Measurements from ENCODE around the gene NAALADL2. TPM values are rescaled to one million over a fixed set of nuclear protein-coding genes. Genes with fewer than 3 reads are reported as not detected.
A peak's percentile ranks its signal among the peaks of the same experiment; 100 is the strongest.
"Not testable (repeated sequence)": the region's sequence is repeated elsewhere in the genome, so short reads cannot be mapped to it uniquely, and the experiment has no call there.

Gene NAALADL2
- total RNA-seq, 1 experiment from 2014 or later, result 4.7 TPM

DNA sequence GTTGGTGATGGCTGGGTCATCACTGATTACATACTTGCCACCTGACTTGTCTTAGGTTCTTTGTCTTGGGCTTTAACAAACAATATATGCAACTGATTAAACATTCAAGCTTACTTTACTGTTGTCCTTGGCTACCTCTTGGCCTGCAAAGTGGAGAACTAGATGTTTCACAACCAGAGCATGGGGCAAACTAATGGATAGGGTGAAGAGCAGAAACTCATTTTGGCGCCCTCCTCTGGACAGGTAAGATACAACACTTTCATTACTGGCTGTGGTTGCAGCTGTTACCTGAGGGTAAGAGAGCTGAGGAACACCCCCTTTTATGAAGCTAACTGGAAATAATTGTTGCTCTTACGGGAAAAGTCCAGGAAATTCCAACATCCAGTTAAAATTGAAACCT is 262.1 kb downstream of the NAALADL2 start:
- Histone ChIP-seq H3K4me3 (no peak overlapping the region), H3K36me3 (no peaks in the 10 kb centered on the region), H3K27ac (no peak overlapping the region), H3K27me3 (replicated peaks) (no peaks in the 10 kb centered on the region), H3K9me3 (replicated peaks) (no peaks in the 10 kb centered on the region), H3K4me1 (replicated peaks) (no peaks in the 10 kb centered on the region)
- no peak for DNase-seq (ENCODE audit: low read depth in 1 of 2, low spot score in 2 of 2)

DNA sequence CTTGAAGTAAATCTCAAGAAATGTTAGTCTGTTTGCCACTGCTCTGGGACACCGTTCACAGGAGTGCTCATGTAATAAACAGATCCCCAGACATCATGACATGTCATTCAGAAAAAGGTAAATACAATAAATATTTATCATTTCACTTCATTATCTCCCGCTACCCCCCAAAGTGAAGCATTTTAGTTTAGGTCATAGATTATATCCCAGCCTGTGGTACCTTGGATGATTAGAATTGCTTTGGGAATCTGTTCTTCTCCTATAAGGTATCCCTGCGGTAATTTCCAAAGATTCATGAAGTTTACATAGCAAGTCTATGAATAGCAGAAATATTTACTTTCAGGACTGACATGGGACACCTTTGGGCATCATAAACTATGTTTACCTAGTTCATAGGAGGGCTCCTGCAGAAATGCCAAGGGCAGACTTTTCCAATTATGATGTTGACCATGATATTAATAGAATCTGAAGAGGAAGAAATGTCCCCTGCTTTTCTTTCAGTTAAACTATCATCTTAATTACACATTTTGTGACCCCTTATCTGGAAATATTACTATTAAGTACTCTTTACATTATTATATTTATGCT is 268.0 kb downstream of the NAALADL2 start:
- H3K27me3 ChIP-seq (replicated peaks), result no peaks in the 10 kb centered on the region
- no peaks in the 10 kb centered on the region for H3K9me3 ChIP-seq (replicated peaks)
- 0 out of 2 replicates have a peak, but pooled peaks cover 5% of the 10 kb centered on the region for H3K4me1 ChIP-seq (replicated peaks)
- no peaks in the 10 kb centered on the region for H3K36me3 ChIP-seq
- H3K27ac ChIP-seq, result no peak overlapping the region
- no peak overlapping the region for H3K4me3 ChIP-seq
- DNase-seq (ENCODE audit: low read depth in 1 of 2, low spot score in 2 of 2), result no peak

GRCh38 chr3:175129126-175129525 is 270.0 kb downstream of the NAALADL2 start:
- H3K4me1 ChIP-seq (replicated peaks), result 0 out of 2 replicates have a peak, but pooled peaks cover 5% of the 10 kb centered on the region
- no peak overlapping the region for H3K4me3 ChIP-seq
- H3K27ac ChIP-seq, result no peak overlapping the region
- no peaks in the 10 kb centered on the region for H3K9me3 ChIP-seq (replicated peaks)
- no peaks in the 10 kb centered on the region for H3K36me3 ChIP-seq
- peak in 1 of 2 experiments; percentile 12 for DNase-seq (ENCODE audit: low read depth in 1 of 2, low spot score in 2 of 2)
- no peaks in the 10 kb centered on the region for H3K27me3 ChIP-seq (replicated peaks)

DNA sequence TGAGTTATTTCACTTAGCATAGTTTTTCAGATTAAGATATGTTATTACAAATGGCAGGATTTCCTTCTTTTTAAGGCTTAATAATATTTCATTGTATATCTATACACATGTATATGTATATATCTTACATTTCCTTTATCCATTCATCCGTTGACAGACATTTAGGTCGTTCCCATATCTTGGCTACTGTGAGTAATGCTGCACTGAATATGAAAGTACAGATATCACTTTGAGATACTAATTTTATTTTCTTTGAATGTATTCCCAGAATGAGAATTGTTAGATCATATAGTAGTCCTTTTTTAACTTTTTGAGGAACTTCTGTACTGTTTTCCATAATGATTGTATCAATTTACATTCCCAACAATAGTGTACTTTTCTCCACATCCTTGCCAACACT is 270.4 kb downstream of the NAALADL2 start:
- no peaks in the 10 kb centered on the region for H3K9me3 ChIP-seq (replicated peaks)
- no peaks in the 10 kb centered on the region for H3K27me3 ChIP-seq (replicated peaks)
- H3K36me3 ChIP-seq, result no peaks in the 10 kb centered on the region
- no peak for DNase-seq (ENCODE audit: low read depth in 1 of 2, low spot score in 2 of 2)
- no peak overlapping the region for H3K27ac ChIP-seq
- no peak overlapping the region for H3K4me3 ChIP-seq
- H3K4me1 ChIP-seq (replicated peaks), result 0 out of 2 replicates have a peak, but pooled peaks cover 5% of the 10 kb centered on the region

- H3K27me3 ChIP-seq (replicated peaks); H3K9me3 ChIP-seq (replicated peaks); H3K4me1 ChIP-seq (replicated peaks); H3K36me3 ChIP-seq; H3K27ac ChIP-seq; H3K4me3 ChIP-seq; DNase-seq (ENCODE audit: low read depth in 1 of 2, low spot score in 2 of 2): not testable (repeated sequence)
Observed at GRCh38 chr3:175131866-175132265, 272.7 kb downstream of the NAALADL2 start.

DNA sequence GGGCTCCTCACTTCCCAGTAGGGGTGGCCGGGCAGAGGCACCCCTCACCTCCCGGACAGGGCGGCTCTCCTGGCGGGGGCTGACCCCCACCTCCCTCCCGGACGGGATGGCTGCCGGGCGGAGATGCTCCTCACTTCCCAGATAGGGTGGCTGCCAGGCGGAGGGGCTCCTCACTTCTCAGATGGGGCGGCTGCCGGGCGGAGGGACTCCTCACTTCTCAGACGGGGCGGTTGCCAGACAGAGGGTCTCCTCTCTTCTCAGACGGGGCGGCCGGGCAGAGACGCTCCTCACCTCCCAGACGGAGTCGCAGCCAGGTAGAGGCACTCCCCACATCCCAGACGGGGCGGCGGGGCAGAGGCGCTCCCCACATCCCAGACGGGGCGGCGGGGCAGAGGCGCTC is 273.6 kb downstream of the NAALADL2 start:
- H3K4me1 ChIP-seq (replicated peaks); H3K4me3 ChIP-seq; DNase-seq (ENCODE audit: low read depth in 1 of 2, low spot score in 2 of 2); H3K36me3 ChIP-seq; H3K27ac ChIP-seq; H3K9me3 ChIP-seq (replicated peaks); H3K27me3 ChIP-seq (replicated peaks): not testable (repeated sequence)

- no peaks in the 10 kb centered on the region for H3K4me1 ChIP-seq (replicated peaks)
- no peak for DNase-seq (ENCODE audit: low read depth in 1 of 2, low spot score in 2 of 2)
Observed at GRCh38 chr3:175144368-175144767, 285.2 kb downstream of the NAALADL2 start.

GRCh38 chr3:175146258-175146657 is 287.1 kb downstream of the NAALADL2 start:
- DNase-seq (ENCODE audit: low read depth in 1 of 2, low spot score in 2 of 2), result no peak
- Histone ChIP-seq H3K9me3 (replicated peaks) (no peaks in the 10 kb centered on the region), H3K4me3 (no peak overlapping the region), H3K27me3 (replicated peaks) (no peaks in the 10 kb centered on the region), H3K27ac (no peak overlapping the region), H3K36me3 (no peaks in the 10 kb centered on the region), H3K4me1 (replicated peaks) (no peaks in the 10 kb centered on the region)

More at GRCh38 chr3:175144368-175144767, 285.2 kb downstream of the NAALADL2 start:
- H3K36me3 ChIP-seq, result no peaks in the 10 kb centered on the region
- H3K27ac ChIP-seq, result no peak overlapping the region
- H3K27me3 ChIP-seq (replicated peaks), result no peaks in the 10 kb centered on the region
- no peaks in the 10 kb centered on the region for H3K9me3 ChIP-seq (replicated peaks)
- no peak overlapping the region for H3K4me3 ChIP-seq

- no peaks in the 10 kb centered on the region for H3K9me3 ChIP-seq (replicated peaks)
- H3K36me3 ChIP-seq, result no peaks in the 10 kb centered on the region
- H3K4me1 ChIP-seq (replicated peaks), result no peaks in the 10 kb centered on the region
- no peak for DNase-seq (ENCODE audit: low read depth in 1 of 2, low spot score in 2 of 2)
- no peak overlapping the region for H3K4me3 ChIP-seq
- no peaks in the 10 kb centered on the region for H3K27me3 ChIP-seq (replicated peaks)
- H3K27ac ChIP-seq, result no peak overlapping the region
Observed at GRCh38 chr3:175149675-175150074, 290.5 kb downstream of the NAALADL2 start.

DNA sequence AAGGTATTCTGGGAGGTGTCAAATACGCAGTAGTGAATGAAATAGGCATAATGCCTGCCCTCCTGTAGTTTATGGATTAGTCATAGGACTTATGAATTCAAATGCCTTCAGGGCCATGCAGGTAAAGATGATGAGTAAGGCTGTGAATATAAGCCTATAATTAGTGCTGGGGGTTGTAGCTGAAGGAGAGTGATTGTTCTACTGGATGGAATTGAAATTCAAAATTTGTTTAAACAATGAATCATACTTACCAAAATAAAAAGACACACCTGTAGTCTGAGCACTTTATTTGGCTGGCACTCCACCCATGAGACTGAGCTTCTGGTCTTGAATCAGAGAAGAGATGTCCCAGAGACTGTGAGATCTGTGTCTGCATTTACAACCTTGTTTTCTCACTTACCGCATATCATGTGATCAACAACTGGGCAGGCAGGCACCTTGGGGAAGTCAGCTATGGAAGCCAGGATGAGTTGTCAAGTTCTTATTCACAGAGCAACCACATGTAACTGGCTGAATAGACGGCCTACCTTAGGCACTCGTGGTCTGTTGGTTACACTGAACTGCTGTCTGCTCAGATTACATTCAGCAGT is 291.8 kb downstream of the NAALADL2 start:
- H3K4me3 ChIP-seq, result no peak overlapping the region
- no peaks in the 10 kb centered on the region for H3K4me1 ChIP-seq (replicated peaks)
- H3K36me3 ChIP-seq, result no peaks in the 10 kb centered on the region
- DNase-seq (ENCODE audit: low read depth in 1 of 2, low spot score in 2 of 2), result no peak
- no peaks in the 10 kb centered on the region for H3K27me3 ChIP-seq (replicated peaks)
- H3K9me3 ChIP-seq (replicated peaks), result no peaks in the 10 kb centered on the region
- H3K27ac ChIP-seq, result no peak overlapping the region

- Histone ChIP-seq H3K27me3 (replicated peaks) (no peaks in the 10 kb centered on the region), H3K36me3 (no peaks in the 10 kb centered on the region), H3K4me3 (no peak overlapping the region), H3K27ac (no peak overlapping the region), H3K9me3 (replicated peaks) (no peaks in the 10 kb centered on the region), H3K4me1 (replicated peaks) (no peaks in the 10 kb centered on the region)
- DNase-seq (ENCODE audit: low read depth in 1 of 2, low spot score in 2 of 2), result no peak
Observed at GRCh38 chr3:175153595-175153994, 294.5 kb downstream of the NAALADL2 start.

DNA sequence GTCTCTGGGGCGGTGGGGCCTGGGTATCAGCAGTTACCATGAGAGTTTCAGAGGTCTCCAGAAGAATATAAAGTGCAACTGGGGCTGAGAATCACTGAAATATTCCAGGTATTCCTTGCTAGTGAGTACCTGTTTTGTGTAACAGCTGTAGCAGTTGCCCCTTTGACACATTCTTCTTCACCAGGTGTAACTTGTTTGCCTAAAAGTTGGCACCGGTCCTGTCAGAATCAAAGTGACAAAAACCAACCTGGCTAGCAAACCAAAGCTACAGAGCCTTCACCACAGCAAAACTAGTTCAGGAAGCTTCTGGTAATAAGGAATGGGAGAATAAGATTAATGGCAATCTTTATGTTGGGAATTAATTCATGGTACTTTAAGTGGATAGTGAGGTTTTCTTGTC is 296.0 kb downstream of the NAALADL2 start:
- DNase-seq (ENCODE audit: low read depth in 1 of 2, low spot score in 2 of 2), result no peak
- Histone ChIP-seq H3K4me3 (no peak overlapping the region), H3K36me3 (no peaks in the 10 kb centered on the region), H3K27me3 (replicated peaks) (no peaks in the 10 kb centered on the region), H3K9me3 (replicated peaks) (no peaks in the 10 kb centered on the region), H3K27ac (no peak overlapping the region), H3K4me1 (replicated peaks) (no peaks in the 10 kb centered on the region)

- no peaks in the 10 kb centered on the region for H3K36me3 ChIP-seq
- no peaks in the 10 kb centered on the region for H3K4me1 ChIP-seq (replicated peaks)
- H3K9me3 ChIP-seq (replicated peaks), result no peaks in the 10 kb centered on the region
- DNase-seq (ENCODE audit: low read depth in 1 of 2, low spot score in 2 of 2), result no peak
- no peaks in the 10 kb centered on the region for H3K27me3 ChIP-seq (replicated peaks)
- H3K4me3 ChIP-seq, result no peak overlapping the region
- H3K27ac ChIP-seq, result no peak overlapping the region
Observed at GRCh38 chr3:175159202-175159601, 300.1 kb downstream of the NAALADL2 start.

DNA sequence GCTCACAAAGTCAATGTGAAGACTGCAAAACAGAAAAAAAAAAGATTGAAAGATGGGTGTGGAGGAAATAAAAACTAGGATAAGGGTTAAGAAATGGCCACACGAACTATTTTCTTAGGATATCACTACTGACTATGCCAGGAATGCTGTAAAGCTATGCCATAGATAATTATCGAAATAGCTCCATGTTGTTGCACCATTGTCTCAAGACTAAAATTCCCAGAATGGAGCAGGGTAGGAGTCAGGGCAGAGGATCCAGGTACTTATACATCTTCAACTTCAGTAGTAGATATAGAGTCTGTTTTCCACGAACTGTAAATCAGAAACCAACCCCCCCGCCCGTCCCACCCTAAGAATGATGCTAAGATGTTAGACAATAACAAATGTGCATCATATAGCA is 302.2 kb downstream of the NAALADL2 start:
- DNase-seq (ENCODE audit: low read depth in 1 of 2, low spot score in 2 of 2), result no peak
- Histone ChIP-seq H3K27ac (no peak overlapping the region), H3K36me3 (no peaks in the 10 kb centered on the region), H3K9me3 (replicated peaks) (no peaks in the 10 kb centered on the region), H3K4me1 (replicated peaks) (no peaks in the 10 kb centered on the region), H3K4me3 (no peak overlapping the region), H3K27me3 (replicated peaks) (no peaks in the 10 kb centered on the region)

- Histone ChIP-seq H3K4me3 (no peak overlapping the region), H3K27me3 (replicated peaks) (no peaks in the 10 kb centered on the region), H3K4me1 (replicated peaks) (no peaks in the 10 kb centered on the region), H3K9me3 (replicated peaks) (no peaks in the 10 kb centered on the region), H3K36me3 (no peaks in the 10 kb centered on the region), H3K27ac (no peak overlapping the region)
- no peak for DNase-seq (ENCODE audit: low read depth in 1 of 2, low spot score in 2 of 2)
Observed at GRCh38 chr3:175163686-175164085, 304.6 kb downstream of the NAALADL2 start.

Measured in SJSA1 (cell line).